Measurements from ENCODE around the gene OR10R2.

OR10R2 gene

DNA sequence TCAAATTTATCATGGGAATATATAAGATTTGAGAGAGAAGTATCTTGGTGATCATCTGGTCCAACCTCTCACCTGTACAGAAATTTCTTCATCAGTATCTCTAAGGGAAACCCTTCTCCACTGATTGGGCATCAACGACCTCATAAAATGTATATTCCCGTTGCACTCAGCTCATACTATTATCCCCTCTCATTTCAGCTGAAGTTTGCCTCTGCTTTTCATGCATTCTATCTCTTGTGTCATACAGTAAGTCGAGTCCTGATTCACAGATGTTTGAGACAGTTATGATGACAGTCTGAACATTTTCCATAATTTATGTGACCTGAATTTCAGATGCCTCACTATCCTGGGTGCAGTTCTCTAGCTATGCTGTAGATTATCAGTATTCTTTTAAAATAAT lies 21.0 kb downstream of the OR10R2 start:
- Histone ChIP-seq H3K9ac (ENCODE audit: low read depth, low read length) (no peak overlapping the region), H3K27me3 (ENCODE audit: control insufficient read depth, insufficient read depth, low read length) (no peaks in the 10 kb centered on the region), H3K4me3 (ENCODE audit: low read length) (no peak overlapping the region), H3K4me2 (ENCODE audit: low read length) (no peak overlapping the region), H3K9me3 (replicated peaks; ENCODE audit: low read length) (no peaks in the 10 kb centered on the region), H3K36me3 (ENCODE audit: insufficient read depth, low read length) (no peaks in the 10 kb centered on the region), H3K4me1 (ENCODE audit: control insufficient read depth, insufficient read depth, low read length) (no peaks in the 10 kb centered on the region)

DNA sequence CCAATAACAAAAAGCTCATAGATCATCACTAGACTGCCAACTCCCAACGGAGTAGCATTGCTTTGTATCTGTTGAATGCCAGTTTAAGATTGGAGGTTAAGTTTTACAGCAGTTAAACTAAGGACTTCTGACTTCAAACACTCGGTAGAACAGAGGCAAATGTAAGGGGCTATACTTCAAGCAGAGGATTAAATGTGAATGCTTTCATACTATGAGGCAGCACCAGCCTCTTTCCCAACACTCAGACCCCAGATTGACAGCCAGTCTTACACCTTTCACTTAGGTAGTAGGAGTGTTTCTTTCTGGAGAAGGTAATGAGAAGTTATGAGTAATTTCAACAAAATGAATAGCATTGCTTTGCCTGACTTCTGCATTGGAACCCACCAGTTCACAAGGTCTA lies 22.8 kb downstream of the OR10R2 start:
- H3K36me3 ChIP-seq (ENCODE audit: insufficient read depth, low read length) = no peaks in the 10 kb centered on the region
- no peaks in the 10 kb centered on the region for H3K27me3 ChIP-seq (ENCODE audit: control insufficient read depth, insufficient read depth, low read length)
- H3K4me1 ChIP-seq (ENCODE audit: control insufficient read depth, insufficient read depth, low read length) = no peaks in the 10 kb centered on the region
- no peak overlapping the region for H3K4me3 ChIP-seq (ENCODE audit: low read length)
- no peak overlapping the region for H3K9ac ChIP-seq (ENCODE audit: low read depth, low read length)
- H3K4me2 ChIP-seq (ENCODE audit: low read length) = no peak overlapping the region
- no peaks in the 10 kb centered on the region for H3K9me3 ChIP-seq (replicated peaks; ENCODE audit: low read length)

DNA sequence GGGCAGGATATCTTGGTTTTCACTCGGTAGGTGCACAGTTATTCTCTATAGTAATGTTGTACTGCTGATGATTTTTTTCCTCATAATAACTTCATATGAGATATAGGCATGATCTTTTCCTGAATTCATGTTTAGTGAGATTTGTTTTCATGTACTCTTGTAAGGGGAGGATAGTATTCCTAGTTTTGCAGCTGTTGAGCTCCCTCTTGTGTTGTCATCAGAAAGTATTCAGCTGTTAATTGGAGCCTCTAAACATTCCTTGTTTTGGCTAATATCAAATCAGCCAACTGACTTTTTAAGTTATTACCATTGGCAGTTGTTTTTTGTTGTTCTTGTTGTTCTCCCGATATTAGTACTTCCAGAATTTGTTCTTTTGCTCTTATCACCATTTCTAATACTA lies 24.4 kb downstream of the OR10R2 start:
- no peak overlapping the region for H3K4me3 ChIP-seq (ENCODE audit: low read length)
- no peak overlapping the region for H3K9ac ChIP-seq (ENCODE audit: low read depth, low read length)
- H3K9me3 ChIP-seq (replicated peaks; ENCODE audit: low read length) = no peaks in the 10 kb centered on the region
- no peaks in the 10 kb centered on the region for H3K36me3 ChIP-seq (ENCODE audit: insufficient read depth, low read length)
- H3K27me3 ChIP-seq (ENCODE audit: control insufficient read depth, insufficient read depth, low read length) = no peaks in the 10 kb centered on the region
- no peaks in the 10 kb centered on the region for H3K4me1 ChIP-seq (ENCODE audit: control insufficient read depth, insufficient read depth, low read length)
- H3K4me2 ChIP-seq (ENCODE audit: low read length) = no peak overlapping the region

DNA sequence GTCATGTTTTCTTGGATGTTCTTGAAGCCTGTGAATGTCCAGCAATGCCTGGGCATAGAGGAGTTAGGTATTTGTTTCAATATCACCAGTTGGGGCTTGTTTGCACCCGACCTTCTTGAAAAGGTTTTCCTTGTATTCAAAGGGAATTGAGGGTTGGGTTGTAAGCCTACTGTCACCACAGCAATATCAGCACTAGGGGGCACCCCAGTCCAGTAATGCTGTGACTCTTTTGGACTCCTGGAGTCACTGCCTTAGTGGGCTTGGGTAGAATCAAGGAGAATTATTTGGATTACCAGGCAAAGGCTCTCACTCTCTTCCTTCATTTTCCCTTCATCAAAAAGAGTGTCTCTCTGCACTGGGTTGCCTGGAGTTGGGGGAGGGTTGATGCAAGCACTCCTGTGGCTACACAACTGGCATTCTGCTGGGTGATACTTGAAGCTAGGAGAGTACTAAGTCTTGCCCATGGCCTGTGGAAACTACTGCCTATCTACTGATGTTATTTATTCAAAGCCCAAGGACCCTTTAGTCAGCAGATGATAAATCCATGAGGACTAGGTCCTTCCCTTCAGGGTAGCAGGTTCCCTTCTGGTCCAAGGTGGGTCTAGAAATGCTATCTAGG lies 34.5 kb downstream of the OR10R2 start:
- H3K4me3 ChIP-seq (ENCODE audit: low read length) = no peak overlapping the region
- H3K4me2 ChIP-seq (ENCODE audit: low read length) = no peak overlapping the region
- H3K27me3 ChIP-seq (ENCODE audit: control insufficient read depth, insufficient read depth, low read length) = no peaks in the 10 kb centered on the region
- H3K9me3 ChIP-seq (replicated peaks; ENCODE audit: low read length) = no peaks in the 10 kb centered on the region
- no peaks in the 10 kb centered on the region for H3K4me1 ChIP-seq (ENCODE audit: control insufficient read depth, insufficient read depth, low read length)
- H3K36me3 ChIP-seq (ENCODE audit: insufficient read depth, low read length) = no peaks in the 10 kb centered on the region
- no peak overlapping the region for H3K9ac ChIP-seq (ENCODE audit: low read depth, low read length)

DNA sequence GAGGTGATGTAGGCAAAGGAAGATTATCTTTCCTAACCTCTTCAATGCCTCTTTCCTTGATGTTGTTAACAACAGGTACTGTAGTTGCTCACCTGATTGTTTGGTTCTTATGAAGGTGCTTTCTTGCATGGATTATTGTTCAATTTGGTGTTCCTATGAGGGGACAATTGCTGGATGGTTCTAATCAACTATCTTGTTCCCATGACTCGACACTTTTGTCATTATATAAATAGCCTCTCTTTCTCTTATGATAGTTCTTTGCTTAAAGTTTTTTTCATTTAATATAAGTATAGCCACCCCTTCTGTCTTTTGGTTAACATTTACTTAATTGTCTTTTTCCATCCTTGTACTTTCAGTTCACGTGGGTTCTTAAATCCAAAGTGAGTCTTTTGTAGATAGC lies 35.5 kb downstream of the OR10R2 start:
- Histone ChIP-seq H3K9me3 (replicated peaks; ENCODE audit: low read length) (no peaks in the 10 kb centered on the region), H3K9ac (ENCODE audit: low read depth, low read length) (no peak overlapping the region), H3K4me1 (ENCODE audit: control insufficient read depth, insufficient read depth, low read length) (no peaks in the 10 kb centered on the region), H3K4me2 (ENCODE audit: low read length) (no peak overlapping the region), H3K36me3 (ENCODE audit: insufficient read depth, low read length) (no peaks in the 10 kb centered on the region), H3K4me3 (ENCODE audit: low read length) (no peak overlapping the region), H3K27me3 (ENCODE audit: control insufficient read depth, insufficient read depth, low read length) (no peaks in the 10 kb centered on the region)

DNA sequence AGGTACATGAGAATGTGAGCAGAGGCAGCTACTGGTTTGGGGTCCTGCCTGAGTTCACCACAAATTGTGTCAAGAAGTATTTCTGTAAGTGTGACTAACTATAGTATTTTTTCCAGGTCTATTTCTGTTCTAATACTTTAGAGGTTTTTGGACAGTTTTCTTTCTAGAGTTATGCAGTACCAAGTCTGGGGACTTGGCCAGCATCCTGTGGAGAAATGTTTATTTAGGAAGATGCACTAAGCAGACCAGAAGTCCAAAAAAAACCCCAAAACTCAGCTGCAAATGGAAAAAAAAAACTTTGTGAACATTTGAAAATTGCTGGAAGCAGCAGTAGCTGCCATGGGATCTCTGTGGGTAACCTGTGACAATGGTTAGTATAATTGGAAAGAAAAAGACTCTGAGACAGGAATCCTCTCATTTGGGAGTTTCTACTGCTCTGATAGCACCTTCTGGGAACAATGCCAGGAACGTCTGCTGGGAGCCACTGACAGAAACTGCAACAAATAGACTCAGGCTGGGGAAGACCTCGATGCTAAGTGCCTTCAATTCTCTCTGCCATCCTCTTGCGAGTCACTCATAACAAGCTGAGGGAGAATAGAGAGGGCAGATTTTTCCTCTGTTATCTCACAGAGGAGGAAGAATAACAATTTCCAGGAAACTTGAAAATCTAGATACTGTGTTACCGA lies 37.6 kb downstream of the OR10R2 start:
- Histone ChIP-seq H3K9ac (ENCODE audit: low read depth, low read length) (no peak overlapping the region), H3K36me3 (ENCODE audit: insufficient read depth, low read length) (no peaks in the 10 kb centered on the region), H3K9me3 (replicated peaks; ENCODE audit: low read length) (no peaks in the 10 kb centered on the region), H3K27me3 (ENCODE audit: control insufficient read depth, insufficient read depth, low read length) (no peaks in the 10 kb centered on the region), H3K4me2 (ENCODE audit: low read length) (no peak overlapping the region), H3K4me3 (ENCODE audit: low read length) (no peak overlapping the region), H3K4me1 (ENCODE audit: control insufficient read depth, insufficient read depth, low read length) (no peaks in the 10 kb centered on the region)

DNA sequence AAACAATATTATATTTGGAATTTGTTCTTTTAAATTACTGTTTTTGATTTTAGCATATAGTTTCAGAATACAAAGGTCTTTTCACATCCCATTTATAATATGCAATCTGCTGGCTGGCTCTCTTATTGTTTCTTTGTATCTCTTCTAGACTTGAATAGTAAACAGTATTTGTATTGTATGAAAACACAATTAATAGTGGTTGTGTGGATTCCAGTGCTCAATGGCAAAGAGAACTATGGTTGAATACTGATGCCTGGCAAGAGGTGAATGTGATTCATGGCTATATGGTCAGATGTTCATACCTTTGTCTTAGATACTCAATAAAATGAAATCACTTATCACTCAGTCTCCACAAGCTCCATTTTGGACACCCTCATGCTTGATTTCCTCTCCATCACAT lies 44.9 kb downstream of the OR10R2 start:
- H3K9ac ChIP-seq (ENCODE audit: low read depth, low read length) = no peak overlapping the region
- H3K27me3 ChIP-seq (ENCODE audit: control insufficient read depth, insufficient read depth, low read length) = no peaks in the 10 kb centered on the region
- no peaks in the 10 kb centered on the region for H3K36me3 ChIP-seq (ENCODE audit: insufficient read depth, low read length)
- H3K4me3 ChIP-seq (ENCODE audit: low read length) = no peak overlapping the region
- H3K9me3 ChIP-seq (replicated peaks; ENCODE audit: low read length) = no peaks in the 10 kb centered on the region
- no peaks in the 10 kb centered on the region for H3K4me1 ChIP-seq (ENCODE audit: control insufficient read depth, insufficient read depth, low read length)
- H3K4me2 ChIP-seq (ENCODE audit: low read length) = no peak overlapping the region

DNA sequence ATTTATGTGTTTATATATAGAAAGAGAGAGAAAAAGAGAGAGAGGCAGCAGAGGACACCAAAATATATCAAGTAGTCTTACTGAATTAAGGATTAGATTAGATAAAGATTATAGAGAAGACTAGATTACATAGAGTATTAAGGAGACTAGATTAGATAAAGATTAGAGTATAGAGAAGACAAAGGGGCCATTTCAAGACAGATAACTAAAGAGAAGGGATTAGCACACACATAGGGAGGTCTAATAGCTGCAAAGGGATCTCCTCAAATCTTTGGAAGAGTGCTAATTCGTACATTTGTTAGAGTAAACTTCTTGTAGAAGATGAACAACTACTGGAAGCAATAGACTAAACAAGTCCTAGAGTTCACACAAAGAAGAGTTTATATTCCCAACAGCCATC lies 48.0 kb downstream of the OR10R2 start:
- H3K4me3 ChIP-seq (ENCODE audit: low read length) = no peak overlapping the region
- H3K9ac ChIP-seq (ENCODE audit: low read depth, low read length) = no peak overlapping the region
- no peaks in the 10 kb centered on the region for H3K9me3 ChIP-seq (replicated peaks; ENCODE audit: low read length)
- no peaks in the 10 kb centered on the region for H3K27me3 ChIP-seq (ENCODE audit: control insufficient read depth, insufficient read depth, low read length)
- no peaks in the 10 kb centered on the region for H3K36me3 ChIP-seq (ENCODE audit: insufficient read depth, low read length)
- no peak overlapping the region for H3K4me2 ChIP-seq (ENCODE audit: low read length)
- no peaks in the 10 kb centered on the region for H3K4me1 ChIP-seq (ENCODE audit: control insufficient read depth, insufficient read depth, low read length)

DNA sequence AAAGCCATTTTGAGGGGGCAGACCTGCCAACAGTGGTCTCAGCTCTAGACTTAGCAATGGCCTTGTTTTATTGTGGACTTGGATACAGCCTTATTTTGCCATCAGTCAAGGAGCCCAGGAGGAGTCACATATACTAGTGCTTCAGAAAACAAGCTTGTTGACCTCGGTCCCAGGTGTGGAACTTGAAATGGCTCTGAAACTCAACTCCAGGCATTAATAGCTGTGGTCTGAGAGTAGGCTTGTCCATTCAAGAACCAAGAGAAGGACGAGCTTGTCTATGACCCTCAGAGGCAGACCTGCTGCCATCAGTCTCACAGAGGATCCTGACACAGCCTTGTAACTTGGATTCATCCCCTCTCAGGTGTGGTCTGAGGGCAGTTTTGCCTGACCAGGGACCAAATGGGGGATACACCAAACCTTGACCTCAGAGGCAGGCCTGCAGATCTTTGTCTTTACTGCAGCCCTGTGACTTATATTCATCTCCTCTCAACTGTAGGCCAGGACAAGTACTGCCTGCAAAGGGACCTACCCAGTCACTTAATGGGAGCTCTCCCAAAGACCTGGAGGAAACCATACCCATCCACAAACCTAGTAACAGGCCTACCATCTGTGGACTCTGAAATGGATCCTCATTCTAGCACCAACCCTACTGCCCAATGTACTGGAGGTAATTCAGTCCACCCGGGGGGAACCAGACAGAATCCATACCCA lies 49.1 kb downstream of the OR10R2 start:
- H3K36me3 ChIP-seq (ENCODE audit: insufficient read depth, low read length) = no peaks in the 10 kb centered on the region
- H3K4me1 ChIP-seq (ENCODE audit: control insufficient read depth, insufficient read depth, low read length) = no peaks in the 10 kb centered on the region
- no peak overlapping the region for H3K4me2 ChIP-seq (ENCODE audit: low read length)
- no peak overlapping the region for H3K9ac ChIP-seq (ENCODE audit: low read depth, low read length)
- H3K9me3 ChIP-seq (replicated peaks; ENCODE audit: low read length) = no peaks in the 10 kb centered on the region
- H3K27me3 ChIP-seq (ENCODE audit: control insufficient read depth, insufficient read depth, low read length) = no peaks in the 10 kb centered on the region
- H3K4me3 ChIP-seq (ENCODE audit: low read length) = no peak overlapping the region

DNA sequence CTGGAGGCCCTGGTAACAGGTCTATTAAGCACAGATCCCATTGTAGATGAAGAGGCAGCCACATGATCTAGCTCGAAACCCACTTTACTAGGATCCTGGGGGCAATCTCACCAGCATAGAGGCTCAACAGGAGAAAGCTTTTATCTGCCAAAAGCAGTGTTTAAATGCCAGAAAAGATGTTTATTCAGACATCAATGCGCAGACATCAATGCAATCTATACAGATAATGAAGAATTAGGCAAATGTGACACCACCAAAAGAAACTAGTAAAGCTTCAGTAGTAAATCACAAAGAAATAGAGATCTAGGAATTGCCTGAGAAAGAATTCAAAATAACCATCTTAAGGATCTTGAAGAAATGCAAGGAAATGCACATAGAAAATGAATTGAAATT lies 49.6 kb downstream of the OR10R2 start:
- H3K4me1 ChIP-seq (ENCODE audit: control insufficient read depth, insufficient read depth, low read length) = no peaks in the 10 kb centered on the region
- no peak overlapping the region for H3K4me2 ChIP-seq (ENCODE audit: low read length)
- no peaks in the 10 kb centered on the region for H3K36me3 ChIP-seq (ENCODE audit: insufficient read depth, low read length)
- H3K9me3 ChIP-seq (replicated peaks; ENCODE audit: low read length) = no peaks in the 10 kb centered on the region
- no peak overlapping the region for H3K4me3 ChIP-seq (ENCODE audit: low read length)
- H3K9ac ChIP-seq (ENCODE audit: low read depth, low read length) = no peak overlapping the region
- no peaks in the 10 kb centered on the region for H3K27me3 ChIP-seq (ENCODE audit: control insufficient read depth, insufficient read depth, low read length)

DNA sequence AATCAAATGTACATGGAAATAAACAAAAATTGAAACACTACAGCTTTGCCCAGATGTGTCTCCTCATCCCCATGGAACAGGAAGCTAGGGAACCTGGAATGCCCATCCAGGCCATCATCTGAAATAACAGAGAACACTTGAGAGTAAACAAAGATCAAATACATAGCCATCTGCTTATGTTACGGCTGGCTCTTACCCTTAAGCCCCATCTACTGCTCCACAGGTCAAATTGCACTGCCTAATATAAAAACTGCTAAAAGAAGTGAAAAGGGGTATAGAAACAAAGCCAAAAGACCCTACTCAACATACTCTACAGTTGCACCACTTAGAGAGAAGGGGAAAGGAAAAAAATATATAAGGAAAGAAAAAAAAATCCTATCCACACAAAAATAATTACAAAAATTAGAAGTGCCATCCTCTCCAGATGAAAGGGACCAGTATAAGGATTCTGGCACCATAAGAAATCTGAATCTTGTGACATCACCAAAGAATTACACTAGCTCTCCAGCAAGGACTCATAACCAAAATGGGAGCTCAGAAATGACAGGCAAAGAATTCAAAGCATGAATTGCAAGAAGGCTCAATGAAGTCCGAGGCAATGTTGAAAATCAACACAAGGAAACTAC lies 55.3 kb downstream of the OR10R2 start:
- Histone ChIP-seq H3K36me3 (ENCODE audit: insufficient read depth, low read length) (no peaks in the 10 kb centered on the region), H3K4me1 (ENCODE audit: control insufficient read depth, insufficient read depth, low read length) (no peaks in the 10 kb centered on the region), H3K9me3 (replicated peaks; ENCODE audit: low read length) (no peaks in the 10 kb centered on the region), H3K4me3 (ENCODE audit: low read length) (no peak overlapping the region), H3K4me2 (ENCODE audit: low read length) (no peak overlapping the region), H3K27me3 (ENCODE audit: control insufficient read depth, insufficient read depth, low read length) (no peaks in the 10 kb centered on the region), H3K9ac (ENCODE audit: low read depth, low read length) (no peak overlapping the region)
